A549 treated with ZK216348 at 1 μM for 4 hours (cell line): ENCODE data around the gene METTL4. TPM values are rescaled to one million over a fixed set of nuclear protein-coding genes. Genes with fewer than 3 reads are reported as not detected.

Source experiments
- total RNA-seq: library from RNA; stranded (reverse); fragments of 200-300 nt; extraction: Qiagen RNA extraction; gene quantifications from 5 replicates; pipeline ENCODE4 v1.2.3, GENCODE V29; 2022; ENCODE audit warnings: low read depth

METTL4 gene, protein sequence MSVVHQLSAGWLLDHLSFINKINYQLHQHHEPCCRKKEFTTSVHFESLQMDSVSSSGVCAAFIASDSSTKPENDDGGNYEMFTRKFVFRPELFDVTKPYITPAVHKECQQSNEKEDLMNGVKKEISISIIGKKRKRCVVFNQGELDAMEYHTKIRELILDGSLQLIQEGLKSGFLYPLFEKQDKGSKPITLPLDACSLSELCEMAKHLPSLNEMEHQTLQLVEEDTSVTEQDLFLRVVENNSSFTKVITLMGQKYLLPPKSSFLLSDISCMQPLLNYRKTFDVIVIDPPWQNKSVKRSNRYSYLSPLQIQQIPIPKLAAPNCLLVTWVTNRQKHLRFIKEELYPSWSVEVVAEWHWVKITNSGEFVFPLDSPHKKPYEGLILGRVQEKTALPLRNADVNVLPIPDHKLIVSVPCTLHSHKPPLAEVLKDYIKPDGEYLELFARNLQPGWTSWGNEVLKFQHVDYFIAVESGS
- total RNA-seq: 4.8 to 5.5 TPM (median 5.0 TPM) in 5 replicates

GRCh38 chr18:2571200-2572170 lies at the start of gene METTL4, which contains the start of gene NDC80:
METTL4 (minus strand) TSS chr18:2571505; CDS start chr18:2567216, 4,289 bp downstream.
NDC80 (plus strand) TSS chr18:2571557; CDS start chr18:2572986, 1,429 bp downstream.

Other genes starting within 250 kb of the METTL4 start
- 11.5 to 17.2 TPM (median 13.3 TPM) in 5 replicates for gene NDC80, start 52 bp upstream of the METTL4 start, total RNA-seq
- 14.8 to 22.8 TPM (median 17.5 TPM) in 5 replicates for gene SMCHD1, start 84.2 kb upstream of the METTL4 start, total RNA-seq